Fibroblast of villous mesenchyme (primary cell): ENCODE results near the gene TOLLIP. TPM values are rescaled to one million over a fixed set of nuclear protein-coding genes. Genes with fewer than 3 reads are reported as not detected.
"Not testable (repeated sequence)": the region's sequence is repeated elsewhere in the genome, so short reads cannot be mapped to it uniquely, and the experiment has no call there.

Source experiments
- DNase-seq: peaks from one replicate; pipeline ENCODE4 v3.0.0-alpha.2; 2010; ENCODE audit warnings: low read depth
- H3K4me3 ChIP-seq: 2 replicates; pipeline ENCODE4 v1.5.1; 2011; ENCODE audit warnings: low read depth, mild to moderate bottlenecking, low read length
- total RNA-seq: library from RNA; depleted of rRNA; stranded (reverse); fragments of >200 nt; gene quantifications from 2 replicates; pipeline ENCODE4 v1.2.3, GENCODE V29; 2012
- TF ChIP-seq, protein P1 (sequence below): IDR thresholded peaks from 2 replicates; pipeline ENCODE4 v1.5.1; 2012; ENCODE audit warnings: low read depth, mild to moderate bottlenecking, low read length; ENCODE audit not compliant: insufficient read depth

The TOLLIP gene
- total RNA-seq, 1 donor, result 27.2 TPM

DNA sequence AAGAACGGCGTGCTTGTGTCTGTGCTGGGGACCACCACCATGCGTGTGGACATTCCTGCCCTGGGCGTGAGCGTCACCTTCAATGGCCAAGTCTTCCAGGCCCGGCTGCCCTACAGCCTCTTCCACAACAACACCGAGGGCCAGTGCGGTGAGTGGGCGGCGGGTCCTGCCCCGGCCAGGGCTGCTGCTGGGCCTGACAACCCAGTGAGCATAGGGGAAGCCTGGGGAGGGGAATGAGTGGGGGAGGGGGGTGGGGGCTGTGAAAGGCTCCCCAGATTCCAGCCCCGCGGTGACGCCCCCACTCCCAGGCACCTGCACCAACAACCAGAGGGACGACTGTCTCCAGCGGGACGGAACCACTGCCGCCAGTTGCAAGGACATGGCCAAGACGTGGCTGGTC, 54.7 kb downstream of the TOLLIP start:
- no peak for DNase-seq
- no peak overlapping the region for H3K4me3 ChIP-seq
- TF ChIP-seq, protein P1, sequence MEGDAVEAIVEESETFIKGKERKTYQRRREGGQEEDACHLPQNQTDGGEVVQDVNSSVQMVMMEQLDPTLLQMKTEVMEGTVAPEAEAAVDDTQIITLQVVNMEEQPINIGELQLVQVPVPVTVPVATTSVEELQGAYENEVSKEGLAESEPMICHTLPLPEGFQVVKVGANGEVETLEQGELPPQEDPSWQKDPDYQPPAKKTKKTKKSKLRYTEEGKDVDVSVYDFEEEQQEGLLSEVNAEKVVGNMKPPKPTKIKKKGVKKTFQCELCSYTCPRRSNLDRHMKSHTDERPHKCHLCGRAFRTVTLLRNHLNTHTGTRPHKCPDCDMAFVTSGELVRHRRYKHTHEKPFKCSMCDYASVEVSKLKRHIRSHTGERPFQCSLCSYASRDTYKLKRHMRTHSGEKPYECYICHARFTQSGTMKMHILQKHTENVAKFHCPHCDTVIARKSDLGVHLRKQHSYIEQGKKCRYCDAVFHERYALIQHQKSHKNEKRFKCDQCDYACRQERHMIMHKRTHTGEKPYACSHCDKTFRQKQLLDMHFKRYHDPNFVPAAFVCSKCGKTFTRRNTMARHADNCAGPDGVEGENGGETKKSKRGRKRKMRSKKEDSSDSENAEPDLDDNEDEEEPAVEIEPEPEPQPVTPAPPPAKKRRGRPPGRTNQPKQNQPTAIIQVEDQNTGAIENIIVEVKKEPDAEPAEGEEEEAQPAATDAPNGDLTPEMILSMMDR, result no peak

DNA sequence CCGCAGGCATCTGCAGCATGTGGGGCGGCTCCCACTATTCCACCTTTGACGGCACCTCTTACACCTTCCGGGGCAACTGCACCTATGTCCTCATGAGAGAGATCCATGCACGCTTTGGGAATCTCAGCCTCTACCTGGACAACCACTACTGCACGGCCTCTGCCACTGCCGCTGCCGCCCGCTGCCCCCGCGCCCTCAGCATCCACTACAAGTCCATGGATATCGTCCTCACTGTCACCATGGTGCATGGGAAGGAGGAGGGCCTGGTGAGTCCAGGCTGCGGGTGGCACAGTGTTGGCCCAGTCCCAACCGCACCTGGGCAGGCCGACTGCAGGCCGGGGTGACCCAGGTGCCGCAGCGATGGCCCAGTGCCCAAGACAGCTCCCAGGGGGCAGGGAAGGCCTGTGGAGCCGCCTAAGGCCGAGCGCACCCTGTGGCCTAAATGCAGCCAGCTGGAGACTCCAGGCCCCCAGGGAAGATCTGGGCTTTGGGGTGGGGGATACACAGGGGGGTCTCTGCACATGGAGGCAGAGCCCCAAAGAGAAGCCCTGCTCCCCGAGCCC, 55.3 kb downstream of the TOLLIP start:
- no peak for DNase-seq
- no peak overlapping the region for H3K4me3 ChIP-seq
- TF ChIP-seq, protein P1, result no peak

DNA sequence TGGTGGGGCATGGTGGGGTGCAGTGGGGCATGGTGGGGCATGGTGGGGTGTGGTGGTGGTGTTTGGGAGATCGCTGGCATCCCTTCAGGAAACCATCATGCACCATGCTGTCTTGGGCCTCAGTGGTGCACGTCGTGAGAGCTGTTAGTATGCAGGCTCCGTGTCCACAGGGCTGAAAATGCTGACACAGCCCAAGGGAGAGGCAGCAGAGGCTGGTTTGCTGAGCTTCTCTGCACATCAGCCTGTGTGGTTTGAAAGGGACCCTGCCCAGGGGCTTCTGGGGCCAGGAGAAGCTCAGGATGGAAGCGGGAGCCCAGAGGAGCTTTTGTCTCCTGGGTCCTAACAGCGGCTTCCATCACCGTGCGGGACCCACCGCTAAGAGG, 56.3 kb downstream of the TOLLIP start:
- no peak overlapping the region for H3K4me3 ChIP-seq
- TF ChIP-seq, protein P1, result no peak

DNA sequence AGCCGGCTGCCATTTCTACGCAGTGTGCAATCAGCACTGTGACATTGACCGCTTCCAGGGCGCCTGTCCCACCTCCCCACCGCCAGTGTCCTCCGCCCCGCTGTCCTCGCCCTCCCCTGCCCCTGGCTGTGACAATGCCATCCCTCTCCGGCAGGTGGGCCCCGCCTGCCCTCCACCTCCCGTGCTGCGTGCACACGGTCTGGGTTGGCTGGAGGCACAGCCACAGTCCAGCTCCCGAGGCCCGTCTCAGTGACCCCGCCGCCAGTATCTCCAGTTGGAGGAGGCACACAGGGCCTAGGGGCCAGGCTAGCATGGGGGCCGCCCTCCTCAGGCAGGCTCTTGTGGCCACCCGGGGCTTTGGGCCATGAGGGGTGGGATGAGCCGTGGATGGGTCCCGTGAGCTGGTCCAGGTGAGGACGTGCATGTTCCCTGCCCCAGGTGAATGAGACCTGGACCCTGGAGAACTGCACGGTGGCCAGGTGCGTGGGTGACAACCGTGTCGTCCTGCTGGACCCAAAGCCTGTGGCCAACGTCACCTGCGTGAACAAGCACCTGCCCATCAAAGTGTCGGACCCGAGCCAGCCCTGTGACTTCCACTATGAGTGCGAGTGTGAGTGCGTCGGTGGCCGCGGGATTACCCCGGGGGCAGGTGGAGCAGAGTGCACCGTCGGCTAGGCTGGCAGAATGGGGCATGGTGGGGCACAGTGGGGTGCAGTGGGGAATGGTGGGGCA, 56.9 kb downstream of the TOLLIP start:
- no peak overlapping the region for H3K4me3 ChIP-seq
- DNase-seq, result no peak
- TF ChIP-seq, protein P1, result no peak

More for the DNA sequence above, 56.3 kb downstream of the TOLLIP start:
- no peak for DNase-seq

DNA sequence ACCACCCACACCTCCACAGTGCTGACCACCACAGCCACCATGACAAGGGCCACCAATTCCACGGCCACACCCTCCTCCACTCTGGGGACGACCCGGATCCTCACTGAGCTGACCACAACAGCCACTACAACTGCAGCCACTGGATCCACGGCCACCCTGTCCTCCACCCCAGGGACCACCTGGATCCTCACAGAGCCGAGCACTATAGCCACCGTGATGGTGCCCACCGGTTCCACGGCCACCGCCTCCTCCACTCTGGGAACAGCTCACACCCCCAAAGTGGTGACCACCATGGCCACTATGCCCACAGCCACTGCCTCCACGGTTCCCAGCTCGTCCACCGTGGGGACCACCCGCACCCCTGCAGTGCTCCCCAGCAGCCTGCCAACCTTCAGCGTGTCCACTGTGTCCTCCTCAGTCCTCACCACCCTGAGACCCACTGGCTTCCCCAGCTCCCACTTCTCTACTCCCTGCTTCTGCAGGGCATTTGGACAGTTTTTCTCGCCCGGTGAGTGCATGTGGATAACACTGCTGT, 58.1 kb downstream of the TOLLIP start:
- no peak overlapping the region for H3K4me3 ChIP-seq
- TF ChIP-seq, protein P1, result no peak
- no peak for DNase-seq

DNA sequence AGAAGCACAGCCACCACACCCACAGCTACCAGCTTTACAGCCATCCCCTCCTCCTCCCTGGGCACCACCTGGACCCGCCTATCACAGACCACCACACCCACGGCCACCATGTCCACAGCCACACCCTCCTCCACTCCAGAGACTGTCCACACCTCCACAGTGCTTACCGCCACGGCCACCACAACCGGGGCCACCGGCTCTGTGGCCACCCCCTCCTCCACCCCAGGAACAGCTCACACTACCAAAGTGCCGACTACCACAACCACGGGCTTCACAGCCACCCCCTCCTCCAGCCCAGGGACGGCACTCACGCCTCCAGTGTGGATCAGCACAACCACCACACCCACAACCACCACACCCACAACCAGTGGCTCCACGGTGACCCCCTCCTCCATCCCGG, 59.0 kb downstream of the TOLLIP start:
- H3K4me3 ChIP-seq, DNase-seq: not testable (repeated sequence)

DNA sequence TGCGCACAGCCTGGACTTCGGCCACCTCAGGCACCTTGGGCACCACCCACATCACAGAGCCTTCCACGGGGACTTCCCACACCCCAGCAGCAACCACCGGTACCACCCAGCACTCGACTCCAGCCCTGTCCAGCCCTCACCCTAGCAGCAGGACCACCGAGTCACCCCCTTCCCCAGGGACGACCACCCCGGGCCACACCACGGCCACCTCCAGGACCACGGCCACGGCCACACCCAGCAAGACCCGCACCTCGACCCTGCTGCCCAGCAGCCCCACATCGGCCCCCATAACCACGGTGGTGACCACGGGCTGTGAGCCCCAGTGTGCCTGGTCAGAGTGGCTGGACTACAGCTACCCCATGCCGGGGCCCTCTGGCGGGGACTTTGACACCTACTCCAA, 60.5 kb downstream of the TOLLIP start:
- not testable (repeated sequence) for H3K4me3 ChIP-seq

DNA sequence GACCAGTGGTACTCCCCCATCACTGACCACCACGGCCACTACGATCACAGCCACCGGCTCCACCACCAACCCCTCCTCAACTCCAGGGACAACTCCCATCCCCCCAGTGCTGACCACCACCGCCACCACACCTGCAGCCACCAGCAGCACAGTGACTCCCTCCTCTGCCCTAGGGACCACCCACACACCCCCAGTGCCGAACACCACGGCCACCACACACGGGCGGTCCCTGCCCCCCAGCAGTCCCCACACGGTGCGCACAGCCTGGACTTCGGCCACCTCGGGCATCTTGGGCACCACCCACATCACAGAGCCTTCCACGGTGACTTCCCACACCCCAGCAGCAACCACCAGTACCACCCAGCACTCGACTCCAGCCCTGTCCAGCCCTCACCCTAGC, 62.4 kb downstream of the TOLLIP start:
- DNase-seq, H3K4me3 ChIP-seq: not testable (repeated sequence)

More for the DNA sequence above, 60.5 kb downstream of the TOLLIP start:
- DNase-seq, result not testable (repeated sequence)

DNA sequence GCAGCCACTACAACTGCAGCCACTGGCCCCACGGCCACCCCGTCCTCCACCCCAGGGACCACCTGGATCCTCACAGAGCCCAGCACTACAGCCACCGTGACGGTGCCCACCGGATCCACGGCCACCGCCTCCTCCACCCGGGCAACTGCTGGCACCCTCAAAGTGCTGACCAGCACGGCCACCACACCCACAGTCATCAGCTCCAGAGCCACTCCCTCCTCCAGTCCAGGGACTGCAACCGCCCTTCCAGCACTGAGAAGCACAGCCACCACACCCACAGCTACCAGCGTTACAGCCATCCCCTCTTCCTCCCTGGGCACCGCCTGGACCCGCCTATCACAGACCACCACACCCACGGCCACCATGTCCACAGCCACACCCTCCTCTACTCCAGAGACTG, 63.1 kb downstream of the TOLLIP start:
- not testable (repeated sequence) for H3K4me3 ChIP-seq, DNase-seq

DNA sequence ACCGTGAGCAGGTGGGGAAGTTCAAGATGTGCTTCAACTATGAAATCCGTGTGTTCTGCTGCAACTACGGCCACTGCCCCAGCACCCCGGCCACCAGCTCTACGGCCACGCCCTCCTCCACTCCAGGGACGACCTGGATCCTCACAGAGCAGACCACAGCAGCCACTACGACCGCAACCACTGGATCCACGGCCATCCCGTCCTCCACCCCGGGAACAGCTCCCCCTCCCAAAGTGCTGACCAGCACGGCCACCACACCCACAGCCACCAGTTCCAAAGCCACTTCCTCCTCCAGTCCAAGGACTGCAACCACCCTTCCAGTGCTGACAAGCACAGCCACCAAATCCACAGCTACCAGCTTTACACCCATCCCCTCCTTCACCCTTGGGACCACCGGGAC, 63.7 kb downstream of the TOLLIP start:
- H3K4me3 ChIP-seq, DNase-seq: not testable (repeated sequence)

DNA sequence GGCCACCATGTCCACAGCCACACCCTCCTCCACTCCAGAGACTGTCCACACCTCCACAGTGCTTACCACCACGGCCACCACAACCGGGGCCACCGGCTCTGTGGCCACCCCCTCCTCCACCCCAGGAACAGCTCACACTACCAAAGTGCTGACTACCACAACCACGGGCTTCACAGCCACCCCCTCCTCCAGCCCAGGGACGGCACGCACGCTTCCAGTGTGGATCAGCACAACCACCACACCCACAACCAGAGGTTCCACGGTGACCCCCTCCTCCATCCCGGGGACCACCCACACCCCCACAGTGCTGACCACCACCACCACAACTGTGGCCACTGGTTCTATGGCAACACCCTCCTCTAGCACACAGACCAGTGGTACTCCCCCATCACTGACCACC, 64.9 kb downstream of the TOLLIP start:
- DNase-seq, H3K4me3 ChIP-seq: not testable (repeated sequence)

DNA sequence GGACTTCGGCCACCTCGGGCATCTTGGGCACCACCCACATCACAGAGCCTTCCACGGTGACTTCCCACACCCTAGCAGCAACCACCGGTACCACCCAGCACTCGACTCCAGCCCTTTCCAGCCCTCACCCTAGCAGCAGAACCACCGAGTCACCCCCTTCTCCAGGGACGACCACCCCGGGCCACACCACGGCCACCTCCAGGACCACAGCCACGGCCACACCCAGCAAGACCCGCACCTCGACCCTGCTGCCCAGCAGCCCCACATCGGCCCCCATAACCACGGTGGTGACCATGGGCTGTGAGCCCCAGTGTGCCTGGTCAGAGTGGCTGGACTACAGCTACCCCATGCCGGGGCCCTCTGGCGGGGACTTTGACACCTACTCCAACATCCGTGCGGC, 65.9 kb downstream of the TOLLIP start:
- not testable (repeated sequence) for DNase-seq, H3K4me3 ChIP-seq

DNA sequence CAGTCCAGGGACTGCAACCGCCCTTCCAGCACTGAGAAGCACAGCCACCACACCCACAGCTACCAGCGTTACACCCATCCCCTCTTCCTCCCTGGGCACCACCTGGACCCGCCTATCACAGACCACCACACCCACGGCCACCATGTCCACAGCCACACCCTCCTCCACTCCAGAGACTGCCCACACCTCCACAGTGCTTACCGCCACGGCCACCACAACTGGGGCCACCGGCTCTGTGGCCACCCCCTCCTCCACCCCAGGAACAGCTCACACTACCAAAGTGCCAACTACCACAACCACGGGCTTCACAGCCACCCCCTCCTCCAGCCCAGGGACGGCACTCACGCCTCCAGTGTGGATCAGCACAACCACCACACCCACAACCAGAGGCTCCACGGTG, 66.7 kb downstream of the TOLLIP start:
- not testable (repeated sequence) for DNase-seq, H3K4me3 ChIP-seq
